ENCODE data around the gene EMC9. TPM values are rescaled to one million over a fixed set of nuclear protein-coding genes. Genes with fewer than 3 reads are reported as not detected.

Gene EMC9
- polyA plus RNA-seq, 2 of the 4 experiments (the other 2 are of a cell fraction) = 21.5 to 48.5 TPM

GRCh38 chr14:24145219-24145618 lies 3.8 kb upstream of the EMC9 start (continued):
- TF ChIP-seq POLR2A (IDR thresholded peaks at IDR 0.05; ENCODE audit: low read length) = no peak
- TF ChIP-seq, protein P1, sequence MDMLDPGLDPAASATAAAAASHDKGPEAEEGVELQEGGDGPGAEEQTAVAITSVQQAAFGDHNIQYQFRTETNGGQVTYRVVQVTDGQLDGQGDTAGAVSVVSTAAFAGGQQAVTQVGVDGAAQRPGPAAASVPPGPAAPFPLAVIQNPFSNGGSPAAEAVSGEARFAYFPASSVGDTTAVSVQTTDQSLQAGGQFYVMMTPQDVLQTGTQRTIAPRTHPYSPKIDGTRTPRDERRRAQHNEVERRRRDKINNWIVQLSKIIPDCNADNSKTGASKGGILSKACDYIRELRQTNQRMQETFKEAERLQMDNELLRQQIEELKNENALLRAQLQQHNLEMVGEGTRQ (IDR thresholded peaks at IDR 0.05) = no peak
- TF ChIP-seq ZNF302 (CRISPR knock-in tag; IDR thresholded peaks at IDR 0.05) = no peak
- TF ChIP-seq, protein P2, sequence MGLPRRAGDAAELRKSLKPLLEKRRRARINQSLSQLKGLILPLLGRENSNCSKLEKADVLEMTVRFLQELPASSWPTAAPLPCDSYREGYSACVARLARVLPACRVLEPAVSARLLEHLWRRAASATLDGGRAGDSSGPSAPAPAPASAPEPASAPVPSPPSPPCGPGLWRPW (IDR thresholded peaks at IDR 0.05) = no peak

DNA sequence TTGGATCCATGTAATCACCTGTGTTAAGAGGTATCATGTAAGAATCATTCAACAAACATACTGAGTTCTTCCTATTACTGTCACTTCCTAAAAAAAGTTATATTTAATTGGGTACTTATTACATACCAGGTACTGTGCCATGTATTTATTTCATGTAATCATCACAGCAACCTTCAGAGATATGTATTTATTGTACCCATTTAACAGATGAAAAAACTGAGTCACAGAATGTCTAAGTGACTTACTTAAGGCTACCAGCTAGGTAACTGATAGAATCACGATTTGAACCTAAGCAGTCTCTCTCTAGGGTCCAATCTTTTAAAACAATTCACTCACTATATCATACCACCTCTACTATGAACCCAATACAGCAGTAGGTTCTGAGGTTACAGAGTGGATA lies 3.1 kb upstream of the EMC9 start:
- FAIRE-seq = no peak

DNA sequence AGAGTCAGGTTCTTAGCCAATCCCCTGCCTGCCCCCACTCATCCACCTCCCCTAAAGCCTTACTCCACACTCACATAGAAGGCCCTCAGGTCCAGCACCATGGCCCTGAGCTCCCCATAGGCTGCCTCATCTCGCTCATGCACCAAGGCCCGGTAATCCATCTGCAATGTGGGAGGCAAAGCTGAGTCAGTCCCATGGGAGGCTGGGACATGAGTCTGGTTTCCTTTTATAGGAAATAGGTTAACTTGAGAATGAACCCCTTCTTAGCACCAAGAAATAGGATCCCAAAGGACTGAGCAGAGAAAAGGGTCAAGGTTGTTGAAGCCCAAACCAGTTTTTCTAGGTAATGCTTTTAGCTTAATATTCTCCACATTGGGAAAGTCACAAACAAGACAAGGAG lies 2.1 kb upstream of the EMC9 start:
- CTCF ChIA-PET = interaction anchor here (1.1 to 12.6 kb wide), 3 partner anchors 8 to 19 kb away, joined by 3 to 168 read pairs (median 3); partner anchors contain the start of genes IRF9 and PSME1
- Histone ChIP-seq H3K4me3 (no peak overlapping the region), H3K4me1 (peaks cover 31% of the 10 kb centered on the region), H3K4me2 (no peak overlapping the region), H3K9me3 (no peaks in the 10 kb centered on the region), H3K27ac (no peak overlapping the region)
- 95% methylated on average over 2 of the region's 2 CpGs for WGBS (ENCODE audit: missing lambda C conversion rate)
- FAIRE-seq (no peak), ATAC-seq (no peak), DNase-seq (ENCODE audit: low read depth in 1 of 2, low spot score in 1 of 2) (no peak)
- no peak for TF ChIP-seq JUNB (IDR thresholded peaks at IDR 0.05)
- TF ChIP-seq EP300 (IDR thresholded peaks at IDR 0.05) = no peak
- TF ChIP-seq RARB (CRISPR knock-in tag; IDR thresholded peaks at IDR 0.05) = no peak
- TF ChIP-seq FOSB (CRISPR knock-in tag; IDR thresholded peaks at IDR 0.05) = no peak
- no peak for TF ChIP-seq NR3C1 (IDR thresholded peaks at IDR 0.05)
- no peak for TF ChIP-seq NFE2L2 (conservative IDR thresholded peaks at IDR 0.05; ENCODE audit: low read length)
- TF ChIP-seq ELK1 (IDR thresholded peaks at IDR 0.05; ENCODE audit: low read depth, low read length) = no peak
- no peak for TF ChIP-seq PBX3 (IDR thresholded peaks at IDR 0.05)
- TF ChIP-seq FOXS1 (CRISPR knock-in tag; IDR thresholded peaks at IDR 0.05) = no peak
- POLR2A ChIA-PET = no interaction called here

More for the DNA sequence above, 3.1 kb upstream of the EMC9 start:
- ChIA-PET CTCF (interaction anchor here (0.8 to 12.6 kb wide), 5 partner anchors 9 to 36 kb away, joined by 3 to 168 read pairs (median 3); partner anchors contain the start of genes DCAF11, IRF9, NRL and PSME1), POLR2A (no interaction called here)
- H3K27ac ChIP-seq = no peak overlapping the region
- no peak for ATAC-seq
- no peak overlapping the region for H3K4me2 ChIP-seq
- WGBS (ENCODE audit: missing lambda C conversion rate) = 14% methylated on average over 1 of the region's 1 CpG
- H3K9me3 ChIP-seq = no peaks in the 10 kb centered on the region
- H3K4me3 ChIP-seq = no peak overlapping the region
- DNase-seq (ENCODE audit: low read depth in 1 of 2, low spot score in 1 of 2) = no peak
- H3K4me1 ChIP-seq = peaks cover 24% of the 10 kb centered on the region
- TF ChIP-seq, protein P3, sequence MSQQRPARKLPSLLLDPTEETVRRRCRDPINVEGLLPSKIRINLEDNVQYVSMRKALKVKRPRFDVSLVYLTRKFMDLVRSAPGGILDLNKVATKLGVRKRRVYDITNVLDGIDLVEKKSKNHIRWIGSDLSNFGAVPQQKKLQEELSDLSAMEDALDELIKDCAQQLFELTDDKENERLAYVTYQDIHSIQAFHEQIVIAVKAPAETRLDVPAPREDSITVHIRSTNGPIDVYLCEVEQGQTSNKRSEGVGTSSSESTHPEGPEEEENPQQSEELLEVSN (IDR thresholded peaks at IDR 0.05; ENCODE audit: borderline replicate concordance, low read depth) = no peak
- no peak for TF ChIP-seq MYC (IDR thresholded peaks at IDR 0.05; ENCODE audit: borderline replicate concordance, low read length)
- 0 out of 2 replicates have a peak, but pooled peaks have one; percentile 49 for TF ChIP-seq HDAC2 (IDR thresholded peaks at IDR 0.05)
- peak; percentile 67; the same call in 1 of the 2 replicates for TF ChIP-seq KDM1A (IDR thresholded peaks at IDR 0.05; ENCODE audit: low read depth)
- TF ChIP-seq RFX5 (IDR thresholded peaks at IDR 0.05) = no peak

Measured in A549 (cell line).